GM13976 (cell line): ENCODE measurements around the gene SF3B2.

Source experiments
- DNase-seq: peaks from one replicate; pipeline ENCODE4 v3.0.0; 2012; ENCODE audit warnings: low spot score
- in situ Hi-C: fragments of 300-500 bp; cut with MboI; formaldehyde crosslinking; loops from one replicate; pipeline ENCODE4 v1.12.0; 2022; ENCODE audit warnings: low sequenced_read_pairs, mixed read lengths, inconsistent platforms; ENCODE audit not compliant: unreplicated experiment
- TF ChIP-seq, protein P1 (sequence below): IDR thresholded peaks from 2 replicates; pipeline ENCODE4 v1.5.1; 2012; ENCODE audit warnings: borderline replicate concordance, mild to moderate bottlenecking; ENCODE audit not compliant: insufficient read depth; ENCODE audit errors: extremely low read depth, missing control alignments, control extremely low read depth

The SF3B2 gene

DNA sequence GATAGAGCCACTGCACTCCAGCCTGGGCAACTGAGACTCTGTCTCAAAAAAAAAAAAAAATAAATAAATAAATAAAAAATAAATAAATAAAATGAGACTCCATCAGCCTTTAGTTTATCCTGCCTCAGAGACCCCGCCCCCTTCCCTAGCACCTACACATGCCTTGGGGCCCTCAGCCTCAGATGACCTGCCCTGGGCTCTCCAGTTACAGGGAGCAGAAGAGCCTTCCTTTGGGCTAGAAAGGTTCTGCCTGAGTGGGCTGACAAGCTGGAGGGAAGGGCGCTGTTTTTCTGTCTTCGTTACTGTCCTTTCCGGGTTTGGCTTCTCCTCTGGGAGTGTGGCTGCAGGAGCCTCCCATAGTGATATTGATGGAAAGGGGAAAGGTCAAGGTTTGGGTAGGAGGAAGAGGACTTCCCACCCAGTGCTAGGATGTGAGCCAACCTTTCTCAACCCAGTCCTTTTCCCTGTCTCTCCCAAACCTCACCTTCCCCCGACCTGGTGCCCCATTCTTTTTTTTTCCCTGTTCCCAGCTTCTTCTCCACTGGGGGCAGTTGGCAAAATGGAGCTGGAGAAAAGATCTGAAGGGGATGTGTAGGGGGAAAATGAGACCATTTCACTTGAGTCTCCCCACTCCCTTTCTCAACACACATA is 1.5 kb upstream of the SF3B2 start:
- in situ Hi-C loops: no loop called here
- TF ChIP-seq, protein P1, sequence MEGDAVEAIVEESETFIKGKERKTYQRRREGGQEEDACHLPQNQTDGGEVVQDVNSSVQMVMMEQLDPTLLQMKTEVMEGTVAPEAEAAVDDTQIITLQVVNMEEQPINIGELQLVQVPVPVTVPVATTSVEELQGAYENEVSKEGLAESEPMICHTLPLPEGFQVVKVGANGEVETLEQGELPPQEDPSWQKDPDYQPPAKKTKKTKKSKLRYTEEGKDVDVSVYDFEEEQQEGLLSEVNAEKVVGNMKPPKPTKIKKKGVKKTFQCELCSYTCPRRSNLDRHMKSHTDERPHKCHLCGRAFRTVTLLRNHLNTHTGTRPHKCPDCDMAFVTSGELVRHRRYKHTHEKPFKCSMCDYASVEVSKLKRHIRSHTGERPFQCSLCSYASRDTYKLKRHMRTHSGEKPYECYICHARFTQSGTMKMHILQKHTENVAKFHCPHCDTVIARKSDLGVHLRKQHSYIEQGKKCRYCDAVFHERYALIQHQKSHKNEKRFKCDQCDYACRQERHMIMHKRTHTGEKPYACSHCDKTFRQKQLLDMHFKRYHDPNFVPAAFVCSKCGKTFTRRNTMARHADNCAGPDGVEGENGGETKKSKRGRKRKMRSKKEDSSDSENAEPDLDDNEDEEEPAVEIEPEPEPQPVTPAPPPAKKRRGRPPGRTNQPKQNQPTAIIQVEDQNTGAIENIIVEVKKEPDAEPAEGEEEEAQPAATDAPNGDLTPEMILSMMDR: no peak
- DNase-seq: no peak

DNA sequence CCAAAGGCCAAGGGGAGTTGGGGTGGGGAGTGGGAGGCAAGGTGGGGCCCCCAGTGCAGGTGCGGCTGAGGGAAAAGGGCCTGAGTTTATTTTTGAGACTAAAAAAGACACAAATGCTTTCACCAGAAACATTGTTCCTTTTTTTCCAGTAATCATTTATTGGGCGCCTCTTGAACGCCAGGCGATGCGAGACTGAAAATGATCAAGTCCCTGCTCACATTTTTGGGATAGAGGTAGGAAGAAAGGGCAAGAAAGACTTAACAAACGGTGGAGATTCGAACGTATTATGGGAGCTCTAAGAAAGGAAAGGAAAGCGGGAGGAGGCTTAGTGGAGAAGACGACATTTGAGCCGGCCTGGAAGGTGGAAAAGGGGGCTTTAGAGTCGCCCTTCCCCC is 796 bp upstream of the SF3B2 start:
- DNase-seq: no peak
- in situ Hi-C loops: no loop called here
- TF ChIP-seq, protein P1: no peak

DNA sequence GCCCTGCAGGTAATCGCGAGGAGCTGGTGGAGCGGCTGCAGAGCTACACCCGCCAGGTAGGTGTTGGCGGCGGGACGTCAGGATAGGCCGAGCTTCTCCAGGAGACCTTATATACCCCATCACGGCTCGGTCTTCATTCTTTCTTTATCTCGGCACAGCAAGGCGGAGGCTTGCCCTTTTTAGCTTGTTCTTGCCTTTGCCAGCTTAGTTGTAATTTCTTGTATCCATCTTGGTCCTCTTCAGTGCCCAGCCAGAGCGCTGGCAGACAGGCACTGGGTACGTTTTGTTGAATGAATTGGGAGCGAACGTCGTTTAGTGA is 459 bp downstream of the SF3B2 start:
- TF ChIP-seq, protein P1: no peak
- in situ Hi-C loops: no loop called here
- DNase-seq: no peak

DNA sequence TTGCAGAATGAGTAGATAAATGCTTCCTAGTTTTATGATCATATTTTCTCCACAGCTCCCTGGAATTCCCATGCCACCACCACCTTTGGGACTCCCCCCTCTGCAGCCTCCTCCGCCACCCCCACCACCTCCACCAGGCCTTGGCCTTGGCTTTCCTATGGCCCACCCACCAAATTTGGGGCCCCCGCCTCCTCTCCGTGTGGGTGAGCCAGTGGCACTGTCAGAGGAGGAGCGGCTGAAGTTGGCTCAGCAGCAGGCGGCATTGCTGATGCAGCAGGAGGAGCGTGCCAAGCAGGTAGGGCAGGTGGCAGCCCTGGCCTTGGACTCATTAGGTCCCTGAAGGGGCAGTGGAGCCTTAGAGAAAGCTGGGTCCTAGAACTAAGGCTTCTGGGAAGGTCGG is 2.9 kb downstream of the SF3B2 start:
- in situ Hi-C loops: no loop called here
- no peak for DNase-seq

DNA sequence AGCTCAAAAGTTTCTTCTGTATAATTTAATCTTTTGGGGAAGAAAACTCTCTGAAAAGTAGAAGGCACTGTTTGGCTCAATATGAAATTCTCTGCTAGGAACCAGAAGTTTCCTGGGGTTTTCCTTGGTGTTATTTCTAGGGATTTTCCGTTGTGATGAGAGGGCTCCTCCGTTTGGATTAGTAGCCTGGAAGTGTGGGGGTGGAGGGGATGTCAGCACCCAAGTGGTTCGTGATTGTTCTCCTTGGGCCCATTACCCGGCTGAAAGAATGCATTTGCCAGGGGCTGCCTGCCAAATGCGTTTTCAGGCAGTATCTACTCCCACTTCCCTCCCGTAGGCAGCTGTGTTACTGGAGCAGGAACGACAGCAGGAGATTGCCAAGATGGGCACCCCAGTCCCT is 4.3 kb downstream of the SF3B2 start:
- TF ChIP-seq, protein P1: no peak
- in situ Hi-C loops: no loop called here
- no peak for DNase-seq

More for the DNA sequence above, 2.9 kb downstream of the SF3B2 start:
- TF ChIP-seq, protein P1: no peak

DNA sequence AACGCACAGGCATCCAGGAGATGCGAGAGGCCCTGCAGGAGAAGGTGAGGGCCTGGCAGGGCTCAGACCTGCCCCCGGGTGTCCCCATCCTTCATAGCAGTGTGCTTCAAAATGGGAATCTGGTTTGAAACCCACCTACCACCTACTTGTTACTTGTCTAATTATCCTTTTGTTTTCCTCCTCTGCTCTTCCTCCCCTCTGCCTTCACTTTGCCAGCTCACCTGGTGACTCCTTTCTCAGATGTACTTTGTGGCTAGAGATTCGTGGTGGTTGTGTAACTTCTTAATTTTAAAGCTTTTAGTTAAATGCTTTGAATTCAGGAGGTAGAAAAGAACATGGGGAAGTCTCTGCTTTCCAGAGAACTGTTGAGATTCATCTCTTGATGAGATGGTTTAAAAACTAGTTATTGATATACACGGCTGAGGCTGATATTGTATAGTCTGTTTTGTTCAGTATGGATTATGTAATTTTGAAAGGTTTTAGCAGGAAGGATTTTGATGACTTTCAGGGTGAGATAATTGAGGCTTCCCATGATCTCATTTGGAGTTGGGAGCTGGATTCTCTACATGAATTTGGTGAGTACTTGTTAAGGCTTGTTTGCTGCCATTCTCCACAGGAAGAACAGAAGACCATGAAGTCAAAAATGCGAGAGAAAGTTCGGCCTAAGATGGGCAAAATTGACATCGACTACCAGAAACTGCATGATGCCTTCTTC is 8.0 kb downstream of the SF3B2 start:
- no peak for DNase-seq
- TF ChIP-seq, protein P1: no peak
- in situ Hi-C loops: no loop called here
